HepG2 (cell line): Measurements from ENCODE around the gene FITM1. TPM values are rescaled to one million over a fixed set of nuclear protein-coding genes. Genes with fewer than 3 reads are reported as not detected.

Experiments used
- AGO1 ChIP-seq: fragments of 200-400 bp; formaldehyde crosslinking; IDR thresholded peaks from 2 replicates; pipeline ENCODE4 v1.6.1; 2017; ENCODE audit warnings: mild to moderate bottlenecking, low read depth, low read length, moderate library complexity; ENCODE audit not compliant: poor library complexity, severe bottlenecking
- CEBPZ ChIP-seq: IDR thresholded peaks from 2 replicates; pipeline ENCODE4 v1.6.1; 2012; ENCODE audit warnings: low read length, improper control_type of control experiment
- DNMT3B ChIP-seq: conservative IDR thresholded peaks from 2 replicates; pipeline ENCODE4 v1.6.1; 2016; ENCODE audit warnings: missing biosample characterization, control low read depth
- ETS1 ChIP-seq: sonication (generic); formaldehyde crosslinking; IDR thresholded peaks from 2 replicates; pipeline ENCODE4 v1.4.0; 2020; ENCODE audit warnings: missing genetic modification reagents
- ETV5 ChIP-seq: IDR thresholded peaks from 2 replicates; pipeline ENCODE4 v1.6.1; 2018; ENCODE audit warnings: missing biosample characterization, missing genetic modification reagents, inconsistent platforms, borderline replicate concordance
- FLYWCH1 ChIP-seq: sonication (generic); formaldehyde crosslinking; IDR thresholded peaks from 2 replicates; pipeline ENCODE4 v1.8.1; 2023; ENCODE audit warnings: mild to moderate bottlenecking, missing genetic modification reagents
- HCFC1 ChIP-seq: fragments of 150-350 bp; IDR thresholded peaks from 2 replicates; pipeline ENCODE4 v1.6.1; 2014; ENCODE audit warnings: low read depth, low read length
- HES4 ChIP-seq: sonication (generic); formaldehyde crosslinking; IDR thresholded peaks from 2 replicates; pipeline ENCODE4 v1.9.0; 2021; ENCODE audit warnings: mild to moderate bottlenecking, missing genetic modification reagents, borderline replicate concordance
- KAT7 ChIP-seq: IDR thresholded peaks from 2 replicates; pipeline ENCODE4 v1.6.1; 2018; ENCODE audit warnings: borderline replicate concordance, missing compliant biosample characterization
- KLF13 ChIP-seq: sonication (generic); formaldehyde crosslinking; IDR thresholded peaks from 2 replicates; pipeline ENCODE4 v1.4.0; 2020; ENCODE audit warnings: mild to moderate bottlenecking, missing genetic modification reagents
- NAIF1 ChIP-seq: sonication (generic); formaldehyde crosslinking; IDR thresholded peaks from 2 replicates; pipeline ENCODE4 v1.5.0; 2020; ENCODE audit warnings: mild to moderate bottlenecking, missing genetic modification reagents, borderline replicate concordance
- NFE2L1 ChIP-seq: sonication (generic); formaldehyde crosslinking; IDR thresholded peaks from 2 replicates; pipeline ENCODE4 v1.4.0; 2020; ENCODE audit warnings: missing genetic modification reagents, mild to moderate bottlenecking, borderline replicate concordance
- PHF21A ChIP-seq: sonication (generic); formaldehyde crosslinking; IDR thresholded peaks from 2 replicates; pipeline ENCODE4 v1.5.0; 2020; ENCODE audit warnings: mild to moderate bottlenecking, missing genetic modification reagents
- SMC3 ChIP-seq: IDR thresholded peaks from 2 replicates; pipeline ENCODE4 v1.6.1; 2011; ENCODE audit warnings: low read length, improper control_type of control experiment
- SOX6 ChIP-seq, 2 experiments: fragments of 450-650 bp in 1 of 2; sonication (generic) in 1 of 2; formaldehyde crosslinking in 1 of 2; IDR thresholded peaks; 2 replicates each; pipeline versions ENCODE4 v1.4.0 to v1.6.1; 2017 to 2020; ENCODE audit warnings: antibody characterized with exemption in 1 of 2, mild to moderate bottlenecking in 1 of 2, missing genetic modification reagents in 1 of 2
- TFAP4 ChIP-seq: sonication (generic); IDR thresholded peaks from 2 replicates; pipeline ENCODE4 v1.6.1; 2016; ENCODE audit warnings: low read depth, borderline replicate concordance
- TSC22D2 ChIP-seq: sonication (generic); formaldehyde crosslinking; IDR thresholded peaks from 2 replicates; pipeline ENCODE4 v1.5.1; 2020; ENCODE audit warnings: missing genetic modification reagents, mild to moderate bottlenecking, borderline replicate concordance
- YY1 ChIP-seq: IDR thresholded peaks from 2 replicates; pipeline ENCODE4 v1.6.1; 2011; ENCODE audit warnings: low read length, low read depth, moderate library complexity, mild to moderate bottlenecking; ENCODE audit not compliant: insufficient read depth, insufficient replicate concordance
- ZBTB21 ChIP-seq: sonication (generic); formaldehyde crosslinking; IDR thresholded peaks from 2 replicates; pipeline ENCODE4 v1.4.0; 2020; ENCODE audit warnings: missing genetic modification reagents
- ZBTB7A ChIP-seq: sonication (generic); formaldehyde crosslinking; IDR thresholded peaks from 2 replicates; pipeline ENCODE4 v1.8.0; 2022; ENCODE audit warnings: mild to moderate bottlenecking, missing genetic modification reagents
- ZFP36 ChIP-seq: fragments of 150-350 bp; IDR thresholded peaks from 2 replicates; pipeline ENCODE4 v1.6.1; 2018; ENCODE audit warnings: borderline replicate concordance, low read length, low read depth; ENCODE audit not compliant: partially characterized antibody
- ZNF136 ChIP-seq: sonication (generic); formaldehyde crosslinking; IDR thresholded peaks from 2 replicates; pipeline ENCODE4 v1.8.1; 2022; ENCODE audit warnings: low read depth, mild to moderate bottlenecking, moderate library complexity, missing genetic modification reagents
- ZNF577 ChIP-seq: sonication (generic); formaldehyde crosslinking; IDR thresholded peaks from 2 replicates; pipeline ENCODE4 v1.4.0; 2020; ENCODE audit warnings: mild to moderate bottlenecking, low read depth, missing genetic modification reagents, borderline replicate concordance
- ZNF766 ChIP-seq: sonication (generic); formaldehyde crosslinking; IDR thresholded peaks from 2 replicates; pipeline ENCODE4 v1.5.0; 2020; ENCODE audit warnings: missing genetic modification reagents, borderline replicate concordance
- polyA plus RNA-seq, 8 experiments: library from polyadenylated mRNA; depleted of rRNA in 3 of 8; stranded (reverse) in 7 of 8; unstranded in 1 of 8; fragments of >200 nt; fragmentation: Illumina TruSeq in 4 of 8; extraction: Trizol in 4 of 8; gene quantifications; 2 replicates each; pipeline versions ENCODE4 v1.2.1 to v1.2.3, GENCODE V29; 2011 to 2016; ENCODE audit warnings: low read depth in 4 of 8, missing spikeins in 1 of 8, mixed read lengths in 1 of 8; ENCODE audit not compliant: insufficient read depth in 1 of 8
- total RNA-seq, 5 experiments: library from RNA; depleted of rRNA; stranded (reverse); fragments of >200 nt; fragmentation: Illumina TruSeq; extraction: Trizol; gene quantifications; 2 replicates each; pipeline ENCODE4 v1.2.3, GENCODE V29; 2016; ENCODE audit warnings: low read depth in 1 of 5

FITM1 gene
- total and polyA plus RNA-seq, 2 of the 13 experiments (the other 11 are each of a cell fraction or from before 2014, with no cell fraction given): 2.7 to 5.8 TPM

GRCh38 chr14:24160850-24161804 lies 30.7 kb downstream of the FITM1 start, which contains the start of gene IRF9 (continued):
- TF ChIP-seq SMC3 (peak; percentile 95), NFE2L1 (CRISPR knock-in tag) (no peak), ETV5 (CRISPR knock-in tag) (peak; percentile 87), ZNF766 (CRISPR knock-in tag) (peak; percentile 93), CEBPZ (no peak), DNMT3B (CRISPR knock-in tag) (peak; percentile 100), ZFP36 (no peak), SOX6 (IDR thresholded peaks at IDR 0.05) (no peak), SOX6 (CRISPR knock-in tag; IDR thresholded peaks at IDR 0.05) (peak; percentile 94), AGO1 (peak; percentile 91), ZNF136 (CRISPR knock-in tag) (peak; percentile 99), ZNF577 (CRISPR knock-in tag) (no peak), NAIF1 (CRISPR knock-in tag) (peak; percentile 96), ZBTB7A (CRISPR knock-in tag) (peak; percentile 62; the same call in 1 of the 2 replicates), YY1 (peak; percentile 82), TFAP4 (peak; percentile 83), HCFC1 (peak; percentile 53; the same call in 1 of the 2 replicates), ZBTB21 (CRISPR knock-in tag) (peak; percentile 83), HES4 (peak; percentile 79; the same call in 1 of the 2 replicates), FLYWCH1 (no peak), KAT7 (CRISPR knock-in tag) (peak; percentile 99), TSC22D2 (CRISPR knock-in tag) (peak; percentile 100), PHF21A (CRISPR knock-in tag) (peak; percentile 95; the same call in 1 of the 2 replicates), KLF13 (CRISPR knock-in tag) (peak; percentile 92), ETS1 (CRISPR knock-in tag) (no peak)
